Rectal smooth muscle tissue (tissue), 1 donor: ENCODE results near the gene SEMA3C.

ENCODE experiments used
- H3K27ac ChIP-seq: one replicate; pipeline ENCODE4 v1.7.0; 2013; ENCODE audit warnings: low read depth, low read length, inconsistent platforms
- H3K27me3 ChIP-seq: one replicate; pipeline ENCODE4 v1.7.0; 2013; ENCODE audit warnings: low read length; ENCODE audit not compliant: control insufficient read depth, insufficient read depth
- H3K36me3 ChIP-seq: one replicate; pipeline ENCODE4 v1.7.0; 2013; ENCODE audit warnings: low read length; ENCODE audit not compliant: control insufficient read depth, insufficient read depth
- H3K4me1 ChIP-seq: one replicate; pipeline ENCODE4 v1.7.0; 2013; ENCODE audit warnings: low read length; ENCODE audit not compliant: control insufficient read depth, insufficient read depth
- H3K4me3 ChIP-seq: one replicate; pipeline ENCODE4 v1.7.0; 2013; ENCODE audit warnings: low read length
- H3K9ac ChIP-seq: one replicate; pipeline ENCODE4 v1.7.0; 2013; ENCODE audit warnings: low read length

The SEMA3C gene

GRCh38 chr7:80879849-80880248 lies 39.0 kb downstream of the SEMA3C start:
- Histone ChIP-seq H3K4me1 (peaks cover 15% of the 10 kb centered on the region), H3K4me3 (no peak overlapping the region), H3K27ac (no peak overlapping the region), H3K9ac (no peak overlapping the region), H3K36me3 (no peaks in the 10 kb centered on the region), H3K27me3 (no peaks in the 10 kb centered on the region)

GRCh38 chr7:80876894-80877414 lies 41.9 kb downstream of the SEMA3C start:
- H3K27ac ChIP-seq = no peak overlapping the region

GRCh38 chr7:80875537-80876120 lies 43.2 kb downstream of the SEMA3C start:
- Histone ChIP-seq H3K4me1 (peaks cover 8% of the 10 kb centered on the region), H3K27ac (no peak overlapping the region), H3K27me3 (no peaks in the 10 kb centered on the region), H3K9ac (no peak overlapping the region), H3K4me3 (no peak overlapping the region), H3K36me3 (no peaks in the 10 kb centered on the region)

More at GRCh38 chr7:80876894-80877414, 41.9 kb downstream of the SEMA3C start:
- H3K4me3 ChIP-seq = no peak overlapping the region
- H3K27me3 ChIP-seq = no peaks in the 10 kb centered on the region
- no peaks in the 10 kb centered on the region for H3K4me1 ChIP-seq
- no peaks in the 10 kb centered on the region for H3K36me3 ChIP-seq
- no peak overlapping the region for H3K9ac ChIP-seq

GRCh38 chr7:80873140-80873539 lies 45.7 kb downstream of the SEMA3C start:
- Histone ChIP-seq H3K27ac (no peak overlapping the region), H3K27me3 (no peaks in the 10 kb centered on the region), H3K36me3 (no peaks in the 10 kb centered on the region), H3K9ac (no peak overlapping the region), H3K4me1 (peaks cover 14% of the 10 kb centered on the region), H3K4me3 (no peak overlapping the region)

GRCh38 chr7:80871228-80871627 lies 47.6 kb downstream of the SEMA3C start:
- H3K27ac ChIP-seq = peak overlapping the region; percentile 55

GRCh38 chr7:80870813-80871212 lies 48.0 kb downstream of the SEMA3C start:
- Histone ChIP-seq H3K9ac (no peak overlapping the region), H3K27ac (peak overlapping the region; percentile 55), H3K4me1 (peaks cover 14% of the 10 kb centered on the region), H3K4me3 (no peak overlapping the region), H3K27me3 (no peaks in the 10 kb centered on the region), H3K36me3 (no peaks in the 10 kb centered on the region)

More at GRCh38 chr7:80871228-80871627, 47.6 kb downstream of the SEMA3C start:
- Histone ChIP-seq H3K9ac (no peak overlapping the region), H3K27me3 (no peaks in the 10 kb centered on the region), H3K36me3 (no peaks in the 10 kb centered on the region), H3K4me3 (no peak overlapping the region), H3K4me1 (peaks cover 14% of the 10 kb centered on the region)

- no peaks in the 10 kb centered on the region for H3K27me3 ChIP-seq
- peaks cover 14% of the 10 kb centered on the region for H3K4me1 ChIP-seq
- H3K36me3 ChIP-seq = no peaks in the 10 kb centered on the region
- no peak overlapping the region for H3K9ac ChIP-seq
- H3K4me3 ChIP-seq = peak overlapping the region; percentile 15
- H3K27ac ChIP-seq = peak overlapping the region; percentile 24
These were observed 48.8 kb downstream of the SEMA3C start for GRCh38 chr7:80869821-80870751.

- H3K4me1 ChIP-seq = peaks cover 14% of the 10 kb centered on the region
- no peaks in the 10 kb centered on the region for H3K27me3 ChIP-seq
- H3K9ac ChIP-seq = no peak overlapping the region
- no peak overlapping the region for H3K4me3 ChIP-seq
- H3K36me3 ChIP-seq = no peaks in the 10 kb centered on the region
- H3K27ac ChIP-seq = no peak overlapping the region
These were observed 49.6 kb downstream of the SEMA3C start for GRCh38 chr7:80869106-80869784.

GRCh38 chr7:80868566-80868965 lies 50.3 kb downstream of the SEMA3C start:
- H3K27me3 ChIP-seq = no peaks in the 10 kb centered on the region
- H3K4me3 ChIP-seq = no peak overlapping the region
- no peaks in the 10 kb centered on the region for H3K36me3 ChIP-seq
- no peak overlapping the region for H3K9ac ChIP-seq
- H3K4me1 ChIP-seq = peaks cover 14% of the 10 kb centered on the region
- H3K27ac ChIP-seq = no peak overlapping the region

- Histone ChIP-seq H3K27ac (peak overlapping the region; percentile 79), H3K4me1 (peaks cover 5% of the 10 kb centered on the region), H3K27me3 (no peaks in the 10 kb centered on the region), H3K9ac (no peak overlapping the region), H3K36me3 (no peaks in the 10 kb centered on the region), H3K4me3 (no peak overlapping the region)
These were observed 58.3 kb downstream of the SEMA3C start for GRCh38 chr7:80860554-80860953.

GRCh38 chr7:80859272-80859970 lies 59.4 kb downstream of the SEMA3C start:
- H3K27ac ChIP-seq = peak overlapping the region; percentile 82
- H3K4me3 ChIP-seq = no peak overlapping the region
- peaks cover 5% of the 10 kb centered on the region for H3K4me1 ChIP-seq
- no peak overlapping the region for H3K9ac ChIP-seq
- no peaks in the 10 kb centered on the region for H3K36me3 ChIP-seq
- H3K27me3 ChIP-seq = no peaks in the 10 kb centered on the region
